HG03097 (cell line): ENCODE data around the gene CATSPER2.
"Not testable (repeated sequence)": the region's sequence is repeated elsewhere in the genome, so short reads cannot be mapped to it uniquely, and the experiment has no call there.

Experiments
- ATAC-seq: cut with Tn5 transposase; IDR thresholded peaks from one replicate; pipeline ENCODE4 v1.9.1; 2021; ENCODE audit not compliant: unreplicated experiment, low FRiP score

The CATSPER2 gene

GRCh38 chr15:43593328-43594190, 55.1 kb downstream of the CATSPER2 start, which contains the start of gene CKMT1B:
CKMT1B (plus strand) TSS chr15:43594027; CDS start chr15:43594219, 192 bp downstream.
- not testable (repeated sequence) for ATAC-seq

GRCh38 chr15:43592841-43593240, 55.8 kb downstream of the CATSPER2 start:
- ATAC-seq = not testable (repeated sequence)

GRCh38 chr15:43589778-43590466, 58.7 kb downstream of the CATSPER2 start, which contains the start of gene PPIP5K1:
PPIP5K1 (minus strand) TSS chr15:43590208; CDS start chr15:43584504, 5,704 bp downstream.
- ATAC-seq = peak; percentile 83
